Endothelial cell of umbilical vein (primary cell): ENCODE data around the gene MYO16. TPM values are rescaled to one million over a fixed set of nuclear protein-coding genes. Genes with fewer than 3 reads are reported as not detected.

ENCODE experiments used
- BruUV-seq: library from RNA; stranded (reverse); fragments of 400-500 nt; replicated peaks from 2 replicates; lab custom pipeline; 2021; lab: Mats Ljungman, UMichigan
- CTCF ChIA-PET: fragments of 300-600, 350-600 bp; sonication (Branson Sonifier 250); formaldehyde crosslinking; loops from one replicate; lab custom pipeline; 2021; ENCODE audit warnings: antibody characterized with exemption, inconsistent platforms; lab: Charles Lee
- POLR2A ChIA-PET: fragments of 300-600, 350-600 bp; sonication (Branson Sonifier 250); formaldehyde crosslinking; loops from one replicate; lab custom pipeline; 2021; ENCODE audit warnings: antibody characterized with exemption, inconsistent platforms; lab: Charles Lee
- DNase-seq: peaks from one replicate; pipeline ENCODE4 v3.0.0-alpha.2; 2011; ENCODE audit warnings: low read depth, low spot score
- FAIRE-seq: peaks from 2 replicates; lab custom pipeline; 2011; peaks lifted over from hg19 to GRCh38; lab: Jason Lieb, UNC
- H2AFZ ChIP-seq: 2 replicates; pipeline ENCODE4 v1.6.0; 2012; ENCODE audit warnings: low read depth, low read length, control low read depth, inconsistent platforms
- H3K27ac ChIP-seq: 2 replicates; pipeline ENCODE4 v1.5.1; 2011; ENCODE audit warnings: low read depth, mild to moderate bottlenecking, control low read depth, low read length, moderate library complexity; ENCODE audit not compliant: insufficient read depth
- H3K27me3 ChIP-seq, 2 experiments: 2 replicates each; pipeline versions ENCODE4 v1.6.0 to v1.6.1; 2011; ENCODE audit warnings: low read length in 2 of 2, mixed read lengths in 1 of 2; ENCODE audit not compliant: control insufficient read depth in 2 of 2, insufficient read depth in 2 of 2
- H3K36me3 ChIP-seq, 2 experiments: 2 replicates in 1 of 2; 3 replicates in 1 of 2; pipeline ENCODE4 v1.5.1; 2011; ENCODE audit warnings: low read length in 2 of 2, mild to moderate bottlenecking in 1 of 2, moderate library complexity in 1 of 2; ENCODE audit not compliant: control insufficient read depth in 2 of 2, insufficient read depth in 2 of 2; ENCODE audit errors: extremely low read depth in 1 of 2
- H3K4me1 ChIP-seq: 3 replicates; pipeline ENCODE4 v1.5.1; 2011; ENCODE audit warnings: mild to moderate bottlenecking, low read length; ENCODE audit not compliant: control insufficient read depth, insufficient read depth; ENCODE audit errors: extremely low read depth
- H3K4me2 ChIP-seq: 2 replicates; pipeline ENCODE4 v1.6.1; 2011; ENCODE audit warnings: low read length, control low read depth, mixed read lengths; ENCODE audit not compliant: insufficient read depth
- H3K4me3 ChIP-seq, 3 experiments: fragments of 200-600 bp in 1 of 3; sonication (generic), shearing (Covaris generic) in 1 of 3; replicated peaks in 1 of 3; 2 replicates each; pipeline ENCODE4 v1.5.1; 2011 to 2016; ENCODE audit warnings: control low read depth in 3 of 3, low read length in 3 of 3, mild to moderate bottlenecking in 2 of 3, inconsistent platforms in 1 of 3, low read depth in 1 of 3, moderate library complexity in 1 of 3; ENCODE audit not compliant: insufficient read depth in 1 of 3
- H3K79me2 ChIP-seq: 2 replicates; pipeline ENCODE4 v1.6.0; 2012; ENCODE audit warnings: low read length, inconsistent platforms; ENCODE audit not compliant: control insufficient read depth, insufficient read depth
- H3K9ac ChIP-seq: replicated peaks from 2 replicates; pipeline ENCODE3; 2011; ENCODE audit warnings: low read length, control low read depth; ENCODE audit not compliant: insufficient read depth; ENCODE audit errors: extremely low read depth
- H3K9me1 ChIP-seq: replicated peaks from 3 replicates; pipeline ENCODE4 v1.6.0; 2011; ENCODE audit warnings: mild to moderate bottlenecking, low read length; ENCODE audit not compliant: control insufficient read depth, insufficient read depth; ENCODE audit errors: extremely low read depth
- H3K9me3 ChIP-seq: replicated peaks from 2 replicates; pipeline ENCODE4 v1.5.1; 2012; ENCODE audit warnings: low read length, inconsistent platforms; ENCODE audit not compliant: control insufficient read depth, insufficient read depth
- H4K20me1 ChIP-seq: replicated peaks from 2 replicates; pipeline ENCODE3; 2011; ENCODE audit warnings: mild to moderate bottlenecking, low read length; ENCODE audit not compliant: control insufficient read depth, insufficient read depth; ENCODE audit errors: extremely low read depth
- CTCF ChIP-seq, 2 donors: IDR thresholded peaks; 1 replicate in 1 of 2; 2 replicates in 1 of 2; pipeline ENCODE4 v1.5.1; 2011; ENCODE audit warnings: low read length in 2 of 2, mild to moderate bottlenecking in 2 of 2, moderate library complexity in 2 of 2, control low read depth in 1 of 2, inconsistent platforms in 1 of 2, low read depth in 1 of 2; ENCODE audit not compliant: insufficient read depth in 1 of 2; ENCODE audit errors: extremely low read depth in 1 of 2
- EZH2 ChIP-seq: IDR thresholded peaks from 2 replicates; pipeline ENCODE4 v1.6.1; 2012; ENCODE audit warnings: borderline replicate concordance, low read depth, mild to moderate bottlenecking, moderate library complexity, low read length, inconsistent platforms; ENCODE audit not compliant: severe bottlenecking
- FOS ChIP-seq: IDR thresholded peaks from 2 replicates; pipeline ENCODE4 v1.6.1; 2011; ENCODE audit warnings: mild to moderate bottlenecking, low read length, moderate library complexity, borderline replicate concordance; ENCODE audit not compliant: insufficient read depth
- GATA2 ChIP-seq: IDR thresholded peaks from 2 replicates; pipeline ENCODE4 v1.7.0; 2011; ENCODE audit warnings: low read depth, mild to moderate bottlenecking, moderate library complexity, mixed read lengths, low read length; ENCODE audit not compliant: insufficient read length, insufficient read depth
- JUN ChIP-seq: IDR thresholded peaks from 2 replicates; pipeline ENCODE4 v1.6.1; 2011; ENCODE audit warnings: borderline replicate concordance, low read depth; ENCODE audit not compliant: insufficient read length, insufficient read depth
- MAX ChIP-seq: IDR thresholded peaks from 2 replicates; pipeline ENCODE4 v1.6.1; 2011; ENCODE audit not compliant: insufficient read depth, insufficient read length
- MYC ChIP-seq: IDR thresholded peaks from one replicate; pipeline ENCODE4 v1.6.1; 2011; ENCODE audit warnings: mild to moderate bottlenecking, low read depth, low read length
- POLR2A ChIP-seq: IDR thresholded peaks from 2 replicates; pipeline ENCODE4 v1.6.1; 2012; ENCODE audit warnings: low read depth, mild to moderate bottlenecking, control low read depth, low read length
- POLR2AphosphoS5 ChIP-seq: IDR thresholded peaks from 2 replicates; pipeline ENCODE4 v1.6.1; 2012; ENCODE audit warnings: low read depth, mild to moderate bottlenecking, control low read depth, low read length, moderate library complexity; ENCODE audit not compliant: insufficient read depth
- dilution Hi-C: fragments of 300-500 bp; cut with MboI; formaldehyde crosslinking; loops from one replicate; pipeline ENCODE4 v1.15.0; 2019; ENCODE audit warnings: low sequenced_read_pairs; ENCODE audit not compliant: extremely low pct_ligation_motif_present
- intact Hi-C: fragments of 100-400 bp; cut with micrococcal nuclease; formaldehyde crosslinking; loops from one replicate; pipeline ENCODE4 v1.10.0; 2022
- polyA plus RNA-seq, 4 experiments: library from polyadenylated mRNA; depleted of rRNA in 3 of 4; stranded (reverse) in 3 of 4; unstranded in 1 of 4; fragments of >200 nt; gene quantifications; 2 replicates each; pipeline versions ENCODE4 v1.2.1 to v1.2.3, GENCODE V29; 2011 to 2012; ENCODE audit warnings: missing spikeins in 1 of 4
- total RNA-seq: library from RNA; stranded (reverse); gene quantifications from 2 replicates; pipeline ENCODE4 v1.2.3, GENCODE V29; 2021

MYO16 gene
- total and polyA plus RNA-seq, 2 donors (not counting 3 experiments of a cell fraction or from before 2014, with no cell fraction given) = 0.03 to 0.04 TPM

GRCh38 chr13:108963846-108964600 lies 334.6 kb downstream of the MYO16 start:
- intact Hi-C loops = loop anchor here (5.0 to 10.0 kb wide), 2 partner anchors 701 to 778 kb away; no protein-coding TSS in a partner anchor
- TF ChIP-seq POLR2AphosphoS5 = no peak
- TF ChIP-seq CTCF (IDR thresholded peaks at IDR 0.05; ENCODE audit: extremely low read depth in 1 of 2, insufficient read depth in 1 of 2, low read depth in 1 of 2, low read length in 2 of 2) = no peak
- TF ChIP-seq JUN = no peak
- TF ChIP-seq MAX = no peak
- no peak for TF ChIP-seq GATA2
- TF ChIP-seq FOS = no peak
- TF ChIP-seq EZH2 = no peak
- no peak for TF ChIP-seq MYC
- no peak for TF ChIP-seq POLR2A
- no TSS peak for BruUV-seq
- no peak overlapping the region for H3K4me2 ChIP-seq
- no peaks in the 10 kb centered on the region for H3K79me2 ChIP-seq
- no peaks in the 10 kb centered on the region for H3K9me1 ChIP-seq
- H3K36me3 ChIP-seq = no peaks in the 10 kb centered on the region
- H3K27ac ChIP-seq = no peak overlapping the region
- no peak overlapping the region for H3K4me3 ChIP-seq
- no peaks in the 10 kb centered on the region for H3K4me1 ChIP-seq
- FAIRE-seq (no peak), DNase-seq (no peak)
- no peak overlapping the region for H3K9ac ChIP-seq
- ChIA-PET CTCF (interaction anchor here (0.7 kb wide), 1 partner anchor 1150 kb away, joined by 3 read pairs; no protein-coding TSS in a partner anchor), POLR2A (no interaction called here)
- H3K27me3 ChIP-seq = no peaks in the 10 kb centered on the region
- no peak overlapping the region for H2AFZ ChIP-seq
- dilution Hi-C loops = no loop called here
- no peaks in the 10 kb centered on the region for H4K20me1 ChIP-seq
- no peaks in the 10 kb centered on the region for H3K9me3 ChIP-seq
